Upper lobe of left lung (tissue), 4 donors: ENCODE measurements around the gene YAP1.

Source experiments
- POLR2A ChIP-seq, 4 donors: fragments of 450-650 bp; IDR thresholded peaks; one replicate each; pipeline ENCODE4 v1.5.1; 2016 to 2017; ENCODE audit warnings: antibody characterized with exemption in 4 of 4, mild to moderate bottlenecking in 2 of 4
- POLR2AphosphoS5 ChIP-seq, 2 donors: sonication (generic); formaldehyde crosslinking; IDR thresholded peaks; one replicate each; pipeline ENCODE4 v1.5.1; 2017; ENCODE audit warnings: antibody characterized with exemption in 2 of 2
- TF ChIP-seq, protein P1 (sequence below), 6 experiments: fragments of 450-650 bp in 4 of 6; fragments of 200-600 bp in 2 of 6; sonication (generic) in 2 of 6; IDR thresholded peaks; one replicate each; pipeline ENCODE4 v1.5.1; 2016 to 2019; ENCODE audit warnings: antibody characterized with exemption in 6 of 6

DNA sequence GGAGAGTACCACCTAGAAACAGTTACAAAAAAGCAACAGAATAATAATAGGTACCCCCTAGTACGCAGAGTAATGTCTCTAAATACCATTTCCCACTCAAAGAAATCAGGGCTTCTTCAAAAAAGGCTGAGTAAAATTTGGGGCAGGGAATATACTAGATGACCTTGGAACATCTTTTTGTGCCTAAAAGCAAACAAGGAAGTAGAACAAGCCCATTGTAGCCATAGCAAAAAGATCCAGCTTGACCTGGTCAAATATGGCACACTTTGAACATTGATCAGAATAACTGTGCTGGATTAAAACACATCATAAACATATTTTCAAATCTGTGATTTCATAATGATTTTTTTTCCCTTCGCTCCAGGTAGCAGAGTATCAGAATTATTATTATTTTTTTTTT is 91.5 kb downstream of the YAP1 start:
- TF ChIP-seq, protein P1, sequence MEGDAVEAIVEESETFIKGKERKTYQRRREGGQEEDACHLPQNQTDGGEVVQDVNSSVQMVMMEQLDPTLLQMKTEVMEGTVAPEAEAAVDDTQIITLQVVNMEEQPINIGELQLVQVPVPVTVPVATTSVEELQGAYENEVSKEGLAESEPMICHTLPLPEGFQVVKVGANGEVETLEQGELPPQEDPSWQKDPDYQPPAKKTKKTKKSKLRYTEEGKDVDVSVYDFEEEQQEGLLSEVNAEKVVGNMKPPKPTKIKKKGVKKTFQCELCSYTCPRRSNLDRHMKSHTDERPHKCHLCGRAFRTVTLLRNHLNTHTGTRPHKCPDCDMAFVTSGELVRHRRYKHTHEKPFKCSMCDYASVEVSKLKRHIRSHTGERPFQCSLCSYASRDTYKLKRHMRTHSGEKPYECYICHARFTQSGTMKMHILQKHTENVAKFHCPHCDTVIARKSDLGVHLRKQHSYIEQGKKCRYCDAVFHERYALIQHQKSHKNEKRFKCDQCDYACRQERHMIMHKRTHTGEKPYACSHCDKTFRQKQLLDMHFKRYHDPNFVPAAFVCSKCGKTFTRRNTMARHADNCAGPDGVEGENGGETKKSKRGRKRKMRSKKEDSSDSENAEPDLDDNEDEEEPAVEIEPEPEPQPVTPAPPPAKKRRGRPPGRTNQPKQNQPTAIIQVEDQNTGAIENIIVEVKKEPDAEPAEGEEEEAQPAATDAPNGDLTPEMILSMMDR (IDR thresholded peaks at IDR 0.05), result no peak
- TF ChIP-seq POLR2A (IDR thresholded peaks at IDR 0.05) (no peak), POLR2AphosphoS5 (IDR thresholded peaks at IDR 0.05) (no peak)
